A172 (cell line): ENCODE measurements around the gene MYO3B. TPM values are rescaled to one million over a fixed set of nuclear protein-coding genes. Genes with fewer than 3 reads are reported as not detected.

Experiments used
- DNase-seq: peaks from one replicate; pipeline ENCODE4 v3.0.0-alpha.2; 2015; ENCODE audit warnings: low spot score
- total RNA-seq: library from RNA; depleted of rRNA; stranded (reverse); fragments of >200 nt; shearing (Covaris generic); gene quantifications from 2 replicates; pipeline ENCODE4 v1.2.3, GENCODE V29; 2014

Gene MYO3B
- total RNA-seq, 1 experiment from 2014 or later, result 0.03 TPM

DNA sequence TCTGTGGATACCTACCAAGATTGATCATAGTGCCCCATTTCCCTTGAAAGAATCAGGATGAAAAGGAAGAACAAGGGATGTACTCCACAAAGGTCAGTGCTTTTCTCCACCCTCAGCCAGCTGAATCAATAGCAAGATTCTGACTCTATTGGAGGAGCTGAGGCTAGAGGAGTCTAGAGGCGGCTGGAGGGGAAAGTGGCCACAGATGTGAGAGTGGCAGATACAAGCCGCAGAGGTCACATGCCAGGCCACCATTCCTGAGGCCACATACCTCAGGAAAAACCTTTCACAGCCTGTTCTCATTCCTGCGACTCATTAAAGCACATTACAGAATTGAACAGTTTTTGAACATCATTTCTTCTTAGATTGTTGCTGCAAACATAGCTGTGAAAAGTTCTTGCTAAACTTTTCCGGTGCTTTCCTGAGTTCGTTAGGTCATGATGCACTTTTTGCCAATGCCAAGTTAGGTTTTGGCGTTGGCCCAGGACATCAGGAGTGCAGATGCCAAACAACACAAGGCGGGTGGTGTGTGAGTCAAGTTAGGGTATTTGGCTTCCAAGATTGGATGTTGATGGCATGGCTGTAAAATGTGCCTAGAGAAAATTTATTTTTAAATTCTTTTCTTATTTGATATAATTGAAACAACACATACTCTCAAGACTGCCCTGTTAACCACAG, 376.5 kb downstream of the MYO3B start:
- peak; percentile 84 for DNase-seq

DNA sequence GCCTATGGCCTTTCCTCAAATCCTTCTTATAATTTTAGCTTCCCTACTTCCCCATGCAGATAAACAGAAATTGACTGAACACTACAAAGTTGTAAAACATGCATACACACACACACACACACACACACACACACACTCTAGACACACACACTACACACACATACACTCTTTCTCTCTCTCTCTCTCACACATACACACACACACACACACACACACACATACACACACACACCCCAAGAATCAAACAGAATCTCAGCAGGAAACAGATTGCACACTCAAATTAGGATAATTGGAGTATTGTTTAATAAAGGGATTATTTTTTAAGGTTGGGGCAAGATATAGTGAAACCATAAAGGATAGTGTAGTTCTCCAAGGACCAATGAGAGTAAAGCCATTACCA, 385.0 kb downstream of the MYO3B start:
- no peak for DNase-seq

DNA sequence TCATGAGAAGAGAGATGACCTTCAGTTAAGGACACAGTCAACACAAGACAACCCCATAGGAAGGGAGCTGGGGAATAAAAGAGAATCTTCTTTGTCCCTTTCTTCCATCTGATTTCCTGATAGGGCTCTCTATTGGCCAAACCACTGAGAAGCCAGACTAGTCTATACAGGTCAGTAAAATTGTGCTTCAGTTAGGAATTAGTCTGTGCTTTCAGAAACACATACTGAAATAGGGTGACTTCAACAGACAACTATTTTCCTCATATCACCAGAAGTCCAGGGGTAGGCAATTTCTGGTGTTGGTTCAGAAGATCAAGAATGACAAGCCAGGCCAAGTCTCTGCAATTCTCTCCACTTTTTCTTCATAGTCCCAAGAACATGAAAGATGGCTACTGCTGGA, 385.5 kb downstream of the MYO3B start:
- DNase-seq, result no peak

DNA sequence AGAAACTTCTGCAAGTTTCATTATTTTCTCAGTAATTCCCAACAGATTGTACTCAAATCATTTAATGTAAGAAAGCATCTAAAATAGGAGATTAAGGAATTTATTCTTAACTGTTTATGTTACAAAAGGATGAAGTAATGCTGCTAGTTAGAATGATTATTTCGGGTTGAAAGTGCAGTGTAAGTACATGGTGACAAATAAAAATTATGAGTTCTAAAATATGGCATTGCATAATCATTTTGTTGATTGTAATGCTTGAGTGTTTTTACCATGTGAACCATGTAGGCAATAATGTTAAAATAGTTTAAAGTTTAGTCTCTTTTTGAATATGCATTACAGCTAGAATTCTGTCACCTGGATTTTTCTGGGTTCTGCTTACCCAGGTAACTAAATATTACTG, 388.2 kb downstream of the MYO3B start:
- DNase-seq, result no peak

DNA sequence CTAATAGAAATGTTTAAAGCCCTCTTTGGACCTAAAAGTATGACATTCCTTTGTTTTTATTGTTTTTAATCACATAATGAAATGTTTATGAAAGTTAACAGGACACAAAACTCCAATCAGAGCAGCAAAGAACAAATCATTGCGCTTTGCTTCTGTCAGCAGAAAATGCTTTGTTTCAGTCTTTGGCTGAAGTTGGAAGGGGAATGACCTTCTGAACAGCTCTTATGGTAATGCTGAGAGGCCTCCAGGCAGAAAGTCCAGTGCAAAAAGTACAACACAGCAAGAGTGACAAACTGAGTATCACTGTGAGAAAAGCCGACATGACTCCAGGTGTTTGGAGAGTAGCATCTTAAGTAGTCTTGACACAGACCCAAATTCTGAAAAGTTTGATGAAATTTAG, 389.5 kb downstream of the MYO3B start:
- DNase-seq, result no peak

DNA sequence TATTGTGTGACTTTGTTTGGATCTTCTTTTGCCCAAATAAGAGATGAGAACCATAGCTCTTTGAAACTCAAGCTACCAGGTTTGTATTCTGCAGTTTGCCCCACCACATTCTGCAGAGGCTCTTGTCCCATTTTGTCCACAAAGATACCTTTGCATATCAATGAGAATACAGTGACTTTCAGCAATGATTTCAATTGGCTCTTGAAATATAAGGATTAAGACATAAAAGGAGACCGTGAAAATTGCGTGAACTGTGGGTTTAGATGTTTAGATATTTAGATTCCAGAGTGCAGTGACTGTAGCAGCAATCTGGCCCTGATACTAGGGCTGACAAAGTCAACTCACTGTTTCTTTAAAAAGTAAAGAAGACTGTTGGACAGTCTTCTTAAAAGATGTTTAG, 390.6 kb downstream of the MYO3B start:
- no peak for DNase-seq

DNA sequence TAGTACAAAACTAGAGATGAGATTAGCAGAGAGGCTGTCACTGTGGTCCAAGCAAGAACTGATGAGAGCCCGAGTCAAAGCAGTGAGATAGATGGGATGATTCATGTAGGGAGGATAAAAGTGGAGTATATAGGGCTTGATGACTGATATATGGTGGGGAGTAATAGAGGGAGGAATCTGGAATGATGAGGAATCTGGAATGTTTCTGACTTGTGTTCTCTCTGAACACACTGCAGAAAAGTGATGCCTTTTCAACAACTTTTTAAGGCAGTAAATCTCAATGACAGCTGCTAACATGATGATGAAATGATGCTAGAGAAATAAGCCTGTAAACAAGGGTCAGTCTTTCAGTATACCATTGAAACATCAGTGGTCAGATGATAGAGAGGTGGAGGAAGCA, 393.7 kb downstream of the MYO3B start:
- DNase-seq, result peak; percentile 22

DNA sequence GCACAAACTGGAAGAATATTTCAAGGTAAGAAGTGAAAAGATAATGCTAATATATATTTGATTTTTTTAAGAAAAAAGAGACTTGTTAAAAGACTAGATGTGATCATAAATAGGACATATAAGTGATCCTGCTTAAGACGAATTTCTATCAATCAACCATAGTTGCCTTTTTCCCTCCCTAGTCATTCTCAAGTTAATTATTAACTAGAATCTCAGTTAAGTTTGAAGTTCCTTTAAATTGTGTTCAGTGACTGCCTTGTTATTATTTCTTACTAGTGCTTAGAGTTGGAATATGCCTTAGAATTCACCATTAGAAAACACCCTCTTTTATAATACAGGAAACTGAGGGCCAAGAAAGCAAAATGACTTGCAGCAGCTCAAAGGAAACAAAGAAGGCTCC, 395.7 kb downstream of the MYO3B start:
- DNase-seq, result no peak

DNA sequence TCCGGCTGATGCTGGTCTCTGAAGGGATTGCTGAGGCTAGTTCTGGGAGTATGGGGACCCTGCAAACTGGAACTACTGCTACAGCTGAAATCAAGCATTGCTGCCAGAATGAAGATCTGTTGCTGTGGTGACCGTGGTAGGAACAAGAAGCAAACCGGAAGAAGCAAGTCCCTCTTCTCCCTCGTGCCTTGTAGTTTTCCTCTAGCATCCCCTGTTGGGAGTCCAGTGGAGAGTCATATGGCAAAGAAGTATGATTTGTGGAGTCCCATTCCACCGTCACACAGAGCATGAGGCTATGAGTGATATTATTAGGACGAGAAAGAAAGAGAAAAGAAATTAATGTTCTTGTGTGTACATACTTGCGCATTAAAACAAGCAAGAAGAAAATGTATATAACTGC, 398.3 kb downstream of the MYO3B start:
- no peak for DNase-seq

DNA sequence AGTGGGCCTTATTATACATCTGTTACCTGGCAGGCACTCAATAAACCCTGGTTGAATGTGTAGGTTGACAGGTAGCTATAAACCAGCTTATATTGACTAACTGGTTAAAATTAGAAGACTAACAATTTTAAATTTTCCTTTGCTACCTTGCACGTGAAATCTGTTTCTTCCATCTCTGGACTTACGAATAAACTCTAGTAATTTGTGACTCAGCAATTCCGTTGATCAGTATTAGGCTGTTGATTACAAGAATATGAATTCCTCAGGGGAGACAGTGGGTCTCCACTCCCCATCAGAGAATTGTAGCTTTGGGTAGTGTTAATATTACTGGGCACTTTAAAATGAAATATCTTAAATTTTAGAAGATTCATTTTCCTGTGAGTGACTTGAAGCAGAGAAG, 399.4 kb downstream of the MYO3B start:
- DNase-seq, result no peak

DNA sequence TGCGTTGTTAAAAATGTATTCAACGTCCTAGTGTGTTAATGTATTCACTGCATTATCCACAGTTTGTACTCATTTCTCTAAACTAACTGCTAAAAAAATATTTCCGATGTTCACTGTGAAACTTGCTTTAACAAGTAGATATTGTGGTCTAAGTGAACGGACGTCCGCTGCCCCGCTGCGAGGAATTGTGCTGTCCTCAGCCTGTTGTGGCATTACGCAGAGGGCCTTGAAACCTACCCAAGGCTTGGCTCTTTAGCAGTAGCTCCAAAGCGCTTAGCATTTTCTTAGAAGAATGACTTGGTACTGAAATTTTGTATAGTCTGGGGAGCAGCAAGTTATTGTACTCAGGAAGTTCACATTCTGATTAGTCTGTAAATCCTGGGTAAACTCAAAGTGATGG, 400.7 kb downstream of the MYO3B start:
- no peak for DNase-seq

DNA sequence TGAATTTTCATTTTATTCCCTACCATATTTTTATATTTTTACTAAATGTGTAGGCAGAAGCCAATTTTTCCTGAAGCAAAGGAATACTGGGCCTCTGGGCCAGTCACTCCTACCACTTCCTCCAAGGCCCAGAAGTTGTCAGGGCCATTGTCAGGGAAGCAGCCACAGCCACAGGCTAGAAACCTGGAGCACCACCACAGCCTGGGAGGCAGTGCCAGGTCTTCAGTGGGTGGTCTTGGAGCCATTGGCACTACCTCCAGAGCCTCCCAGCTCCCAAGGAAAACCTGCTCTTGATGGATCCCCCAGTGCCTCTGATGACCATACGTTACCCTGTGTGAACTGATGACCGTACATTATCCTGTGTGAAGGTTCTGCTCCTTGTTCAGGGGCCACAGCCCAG, 401.6 kb downstream of the MYO3B start:
- DNase-seq, result no peak

DNA sequence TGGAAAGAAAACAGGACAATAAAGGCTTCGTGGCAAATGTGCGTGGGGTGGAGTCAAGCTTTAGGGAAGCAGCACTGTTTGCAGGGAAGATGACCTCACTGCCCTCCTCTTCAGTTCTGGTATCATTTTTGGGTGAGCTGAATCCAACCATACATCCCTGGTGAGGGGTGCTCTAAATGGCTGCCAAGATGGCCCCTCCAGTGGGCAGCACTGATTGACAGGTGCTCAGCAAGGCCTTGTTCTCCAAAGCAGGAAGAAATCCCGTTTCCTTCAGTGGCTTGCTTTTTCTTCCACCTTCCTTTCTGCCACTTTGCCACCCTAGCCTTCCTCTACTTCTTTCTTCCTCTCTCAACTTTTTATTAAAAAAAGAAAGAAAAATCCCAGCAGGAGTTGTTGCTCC, 404.4 kb downstream of the MYO3B start:
- DNase-seq, result no peak

DNA sequence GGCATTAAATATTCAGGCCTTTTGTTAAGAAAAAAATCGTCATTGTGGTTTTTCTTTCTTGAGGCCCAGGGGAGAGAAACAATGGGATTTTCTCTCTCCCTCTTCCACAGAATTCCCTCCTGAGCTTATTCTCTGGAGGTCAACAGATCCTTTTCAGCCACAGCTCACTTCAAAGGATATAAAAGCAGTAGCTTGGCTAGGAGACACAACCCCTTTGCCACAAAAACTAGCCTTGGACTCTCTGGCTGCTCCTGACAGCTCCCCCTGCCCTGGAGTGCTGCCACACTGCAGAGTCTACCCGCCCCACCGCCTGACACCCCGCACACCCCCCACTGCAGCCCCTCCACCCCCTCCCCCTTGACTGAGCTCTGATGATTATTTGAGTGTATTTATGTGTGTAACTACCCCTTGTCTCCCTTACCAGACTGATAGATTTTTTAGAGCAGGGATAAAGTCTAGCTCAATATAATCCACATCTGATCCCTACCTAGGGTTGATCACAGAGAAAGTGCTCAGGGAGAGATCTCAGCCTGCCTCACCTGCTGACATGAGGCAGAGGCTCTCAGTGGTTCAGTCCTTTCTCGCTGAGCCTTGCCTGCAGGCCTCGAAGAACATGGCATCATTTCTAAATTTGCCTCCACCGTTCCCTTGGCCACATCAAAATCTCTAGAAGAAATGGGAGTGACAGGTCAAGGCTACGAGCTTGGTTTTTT, 405.0 kb downstream of the MYO3B start:
- no peak for DNase-seq

DNA sequence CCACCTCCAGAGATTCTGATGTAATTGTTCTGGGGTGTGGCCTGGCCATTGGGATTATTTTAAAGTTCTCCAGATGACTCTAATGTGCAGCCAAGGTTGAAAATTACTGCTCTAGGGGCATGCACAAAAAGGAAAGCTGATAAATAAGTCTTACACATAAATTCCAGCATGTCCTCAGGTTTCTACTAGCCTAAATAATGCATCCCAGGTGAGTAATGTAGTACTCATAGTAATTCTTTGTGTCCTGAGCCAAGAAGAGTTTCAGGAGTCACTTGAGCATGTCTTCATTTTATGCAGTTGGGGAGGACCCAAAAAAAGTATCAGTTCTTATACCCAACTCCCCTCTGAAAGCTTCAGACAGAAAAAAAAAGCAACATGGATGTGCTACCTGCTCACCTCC, 407.1 kb downstream of the MYO3B start:
- no peak for DNase-seq

DNA sequence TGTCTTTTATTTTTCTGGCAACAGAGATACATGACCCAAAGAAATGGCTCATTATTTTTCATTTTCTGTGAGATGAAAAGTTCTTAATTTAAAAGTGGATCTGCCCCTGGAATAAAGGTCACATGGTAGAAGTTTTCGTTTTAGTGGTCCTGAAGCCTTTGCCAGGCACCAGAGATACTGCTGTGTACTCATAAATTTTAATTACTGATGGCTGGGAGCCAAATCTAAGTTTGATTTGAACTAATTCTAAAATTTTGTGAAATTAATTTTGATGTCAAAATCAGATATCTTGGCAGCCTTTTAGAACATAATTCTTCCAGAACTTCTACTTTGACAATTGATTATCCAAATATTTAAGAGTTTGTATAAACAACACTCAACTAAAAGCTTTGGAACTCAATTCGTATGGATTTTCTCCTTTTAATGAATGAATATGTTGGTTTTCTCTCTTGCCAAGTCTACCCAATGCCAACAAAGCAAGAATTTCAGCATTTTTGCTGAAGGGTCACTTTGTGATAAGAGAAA, 408.7 kb downstream of the MYO3B start:
- no peak for DNase-seq

DNA sequence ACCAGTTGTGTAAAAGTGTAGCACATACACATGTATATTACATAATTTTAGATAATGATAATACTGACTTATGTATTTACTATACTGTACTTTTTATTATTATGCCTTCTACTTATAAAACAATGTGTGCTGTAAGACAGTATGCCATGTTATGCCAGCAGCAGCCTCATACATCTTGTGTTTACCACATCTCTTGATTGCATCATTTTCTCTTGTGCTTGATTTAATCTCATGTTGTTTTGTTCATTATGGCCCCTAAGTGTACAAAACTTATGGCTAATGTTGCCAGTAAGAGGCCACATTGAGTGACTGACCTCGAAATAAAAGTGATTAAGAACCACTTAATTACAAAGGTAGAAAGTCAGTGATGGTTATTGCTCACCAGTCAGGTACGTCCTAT, 409.2 kb downstream of the MYO3B start:
- DNase-seq, result no peak

DNA sequence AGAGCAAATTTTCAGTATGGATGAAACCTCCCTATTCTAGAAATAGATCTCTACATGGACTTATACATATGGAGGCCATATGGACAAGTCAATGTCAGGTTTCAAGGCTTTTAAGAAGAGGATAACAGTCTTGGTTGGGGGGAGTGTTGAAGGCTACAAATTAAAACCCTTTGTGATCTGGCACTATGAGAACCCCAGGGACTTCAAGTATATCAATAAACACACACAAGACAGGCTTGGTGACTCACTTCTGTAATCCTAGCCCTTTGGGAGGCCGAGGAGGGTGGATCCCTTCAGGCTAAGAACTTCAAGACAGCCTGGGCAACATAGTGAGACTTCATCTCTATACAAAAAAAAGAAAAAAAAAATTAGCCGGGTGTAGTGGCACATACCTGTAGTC, 410.0 kb downstream of the MYO3B start:
- no peak for DNase-seq

DNA sequence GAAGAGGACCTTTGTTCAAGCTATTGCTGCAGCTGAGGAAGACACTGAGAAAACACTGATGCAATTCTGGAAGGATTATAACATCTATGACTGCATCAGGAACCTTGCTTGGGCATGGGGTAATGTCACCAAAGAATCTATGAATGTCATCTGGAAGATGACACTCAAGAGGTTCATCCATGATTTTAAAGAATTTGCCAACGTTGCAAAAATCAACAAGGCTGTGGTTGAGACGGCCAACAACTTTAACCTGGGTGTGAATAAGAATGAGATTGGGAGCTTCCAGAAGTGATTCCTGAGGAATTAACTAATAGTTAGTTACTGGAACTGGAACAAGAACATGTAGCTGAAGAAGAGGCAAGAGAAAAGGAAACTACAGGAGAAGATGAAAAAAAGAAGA, 410.8 kb downstream of the MYO3B start:
- DNase-seq, result no peak

DNA sequence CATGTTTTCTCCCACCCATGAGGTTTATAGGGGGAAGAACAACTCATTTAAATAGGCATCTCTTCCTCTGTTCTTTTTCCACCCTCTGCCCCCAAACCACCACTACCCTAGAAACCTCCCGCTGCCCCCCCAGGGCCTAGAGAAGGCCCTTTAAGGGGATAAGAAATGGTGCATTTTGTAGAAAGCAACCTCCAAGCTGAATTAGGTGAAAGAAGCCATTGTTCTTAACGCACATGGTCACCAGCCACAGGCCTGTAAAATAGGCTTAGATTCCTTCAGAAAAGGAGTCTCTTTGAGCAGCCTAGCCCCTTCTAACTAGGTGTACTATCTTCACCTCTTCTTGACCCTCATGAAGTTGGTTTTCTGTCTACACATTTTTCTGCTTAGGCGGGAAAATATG, 418.6 kb downstream of the MYO3B start:
- DNase-seq, result no peak

DNA sequence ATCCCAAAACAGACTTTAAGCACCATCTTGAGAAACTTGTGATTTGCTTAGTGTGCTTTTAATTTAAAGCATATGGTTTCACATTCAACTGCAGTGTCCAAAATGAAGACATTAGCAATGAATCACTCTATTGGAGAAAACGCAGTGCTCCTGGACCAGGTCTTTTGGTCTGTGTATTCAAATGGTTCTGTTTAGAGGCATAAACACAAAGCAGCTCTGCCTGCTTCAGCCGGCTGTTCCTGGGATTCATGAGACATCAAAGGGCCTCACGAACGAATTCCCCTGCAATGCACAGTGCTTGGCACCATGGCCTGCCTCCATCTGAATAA, 420.1 kb downstream of the MYO3B start:
- DNase-seq, result no peak

DNA sequence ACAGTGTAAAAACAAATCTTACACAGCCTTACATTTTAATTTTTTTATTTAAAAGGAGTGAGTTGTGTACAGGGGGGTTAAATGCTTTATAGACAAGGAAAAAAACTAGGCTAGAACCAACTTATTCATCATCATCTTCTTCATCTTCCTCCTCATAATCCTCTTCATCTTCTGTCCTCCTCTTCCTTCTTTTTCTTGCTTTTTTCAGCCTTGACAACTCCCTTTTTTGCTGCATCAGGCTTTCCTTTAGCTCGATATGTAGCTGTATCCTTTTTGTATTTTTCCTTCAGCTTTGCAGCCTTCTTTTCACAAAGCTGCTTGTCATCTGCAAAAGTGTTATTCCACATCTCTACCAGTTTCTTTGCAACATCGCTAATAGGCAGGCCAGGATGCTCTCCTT, 423.5 kb downstream of the MYO3B start:
- no peak for DNase-seq

DNA sequence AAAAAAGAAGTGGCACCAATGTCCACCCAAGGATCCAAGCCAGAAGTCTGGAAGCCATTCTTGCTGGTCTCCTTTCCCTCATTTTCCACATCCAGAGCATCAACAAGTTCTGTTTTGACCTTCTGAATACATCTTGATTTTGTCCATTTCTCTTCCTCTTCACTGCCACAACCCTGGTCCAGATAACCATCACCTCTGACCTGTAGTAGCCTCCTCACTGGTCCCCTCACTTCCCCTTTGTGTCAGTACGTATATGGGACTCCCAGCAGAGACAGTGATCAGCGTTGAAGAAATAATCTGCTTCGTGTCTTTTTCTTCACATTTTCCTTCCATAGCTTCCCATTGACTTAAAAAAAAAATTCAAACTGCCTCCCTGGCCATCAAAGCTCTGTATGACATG, 427.9 kb downstream of the MYO3B start:
- DNase-seq, result no peak

DNA sequence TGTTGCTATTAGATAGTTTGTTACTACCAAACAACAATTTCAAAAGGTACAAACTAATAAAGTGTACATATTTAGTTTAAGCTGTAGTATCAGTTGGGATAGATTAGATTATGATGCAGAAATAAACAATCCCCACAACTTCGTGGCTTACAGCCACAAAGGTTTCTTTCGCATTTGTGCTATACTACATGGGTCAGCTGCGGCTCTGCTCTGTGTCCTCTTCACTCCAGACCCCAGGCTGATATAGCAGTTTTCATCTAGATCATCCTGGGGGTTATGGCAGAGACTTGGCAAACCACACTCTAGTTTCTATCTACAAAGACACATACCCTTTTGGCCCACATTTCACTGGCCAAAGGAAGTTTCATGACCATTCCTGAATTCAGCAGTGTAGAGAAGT, 429.2 kb downstream of the MYO3B start:
- DNase-seq, result no peak
